ENCODE measurements around the gene UIMC1.
"Not testable (repeated sequence)": the region's sequence is repeated elsewhere in the genome, so short reads cannot be mapped to it uniquely, and the experiment has no call there.

UIMC1 gene

DNA sequence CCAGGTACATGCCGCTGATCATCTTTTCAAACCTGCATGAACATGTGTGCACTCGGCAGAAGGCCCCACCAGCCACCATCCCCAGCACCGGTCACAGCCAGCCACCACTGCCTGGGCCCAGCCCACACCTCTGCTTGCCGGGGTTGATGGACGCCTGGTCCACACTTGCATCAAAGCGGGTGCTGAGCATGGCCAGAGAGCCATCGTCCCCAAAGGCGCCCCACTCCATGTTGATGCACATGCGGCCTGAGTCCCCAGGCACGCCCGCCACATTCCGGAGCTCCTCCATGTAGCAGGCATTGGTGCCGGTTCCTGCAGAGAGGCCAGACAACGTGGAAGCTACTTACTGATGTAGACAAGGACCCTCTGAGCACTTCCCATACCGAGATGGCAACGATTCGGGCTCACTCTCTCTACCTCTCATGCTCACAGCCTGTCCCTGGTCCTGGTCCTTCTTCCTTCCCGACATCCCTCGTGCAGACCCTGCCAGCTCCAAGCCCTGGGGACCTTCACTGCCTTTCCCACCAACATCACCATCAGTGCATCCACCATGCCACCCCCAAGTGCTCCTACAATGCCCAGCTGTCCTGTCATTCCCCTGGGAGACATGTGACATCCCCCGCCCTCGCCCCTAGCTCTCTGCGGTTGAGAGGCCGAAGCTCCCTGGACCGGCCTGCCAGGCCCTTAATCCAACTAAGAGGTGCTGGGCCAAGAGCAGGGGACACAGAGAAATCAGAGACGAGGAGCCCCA is 124.6 kb downstream of the UIMC1 start:
- no peak for DNase-seq

DNA sequence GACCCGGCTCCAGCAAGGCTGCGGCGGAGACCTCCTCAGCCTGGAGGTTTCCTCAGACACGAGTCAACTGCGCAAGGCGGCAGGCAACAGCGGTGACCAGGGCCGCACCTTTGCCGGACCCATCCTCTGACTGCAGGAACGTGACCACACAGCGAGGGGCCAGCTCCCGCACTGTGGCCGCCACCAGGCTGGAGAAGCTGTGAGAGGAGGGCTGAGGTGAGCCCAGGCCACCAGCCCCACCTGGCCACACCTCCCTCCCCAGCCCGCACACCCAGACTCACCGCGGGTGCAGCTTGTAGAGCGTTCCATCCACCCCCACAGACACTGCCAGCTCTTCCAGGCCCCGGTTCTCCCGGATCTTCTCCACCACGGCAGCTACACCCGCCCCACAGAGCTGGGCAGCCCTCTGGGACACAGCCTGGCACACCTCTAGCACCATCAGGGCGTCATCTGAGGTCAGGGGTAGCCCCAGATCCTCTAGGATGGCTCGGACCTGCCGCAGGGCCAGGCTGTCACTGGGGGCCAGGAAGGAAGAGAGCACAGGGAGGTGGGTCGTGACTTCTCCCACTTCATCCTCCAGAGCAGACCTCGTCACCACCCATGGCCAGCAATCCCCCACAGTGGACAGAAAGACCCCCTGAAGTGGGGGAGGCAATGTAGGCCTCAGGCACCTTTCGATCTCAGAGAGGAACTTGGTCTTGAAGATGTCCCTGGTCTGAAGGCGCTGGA is 125.4 kb downstream of the UIMC1 start:
- DNase-seq, result no peak

DNA sequence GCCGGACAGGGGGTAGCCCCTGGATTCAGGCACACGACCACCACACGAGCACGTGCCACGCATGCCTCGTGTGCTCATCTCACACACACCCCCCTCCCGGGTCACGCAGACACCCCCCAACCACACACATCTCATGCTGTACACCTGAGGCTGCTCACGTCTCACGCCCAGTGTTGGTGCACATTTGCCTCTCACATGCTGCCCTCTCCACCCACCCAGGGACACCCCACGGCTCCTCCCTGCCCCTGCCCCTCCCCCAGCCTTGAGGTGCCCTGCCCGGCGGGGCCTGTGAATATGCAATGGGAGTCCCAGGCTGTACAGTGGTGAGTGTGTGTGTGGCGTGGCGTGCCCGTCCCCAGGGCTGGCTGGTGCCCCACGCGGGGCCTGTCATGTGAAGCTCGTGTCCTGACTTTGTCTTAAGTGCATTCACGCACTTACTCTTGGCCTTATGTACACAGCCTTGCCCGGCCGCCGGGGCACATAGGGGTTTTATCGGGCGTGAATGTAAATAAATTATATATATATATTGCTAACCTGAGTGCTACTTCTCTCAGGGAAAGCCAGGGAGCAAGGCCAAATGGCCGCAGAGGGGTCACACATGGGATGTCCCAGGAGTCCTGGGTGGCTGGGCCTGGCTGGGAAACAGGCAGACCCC is 126.1 kb downstream of the UIMC1 start:
- DNase-seq, result no peak

DNA sequence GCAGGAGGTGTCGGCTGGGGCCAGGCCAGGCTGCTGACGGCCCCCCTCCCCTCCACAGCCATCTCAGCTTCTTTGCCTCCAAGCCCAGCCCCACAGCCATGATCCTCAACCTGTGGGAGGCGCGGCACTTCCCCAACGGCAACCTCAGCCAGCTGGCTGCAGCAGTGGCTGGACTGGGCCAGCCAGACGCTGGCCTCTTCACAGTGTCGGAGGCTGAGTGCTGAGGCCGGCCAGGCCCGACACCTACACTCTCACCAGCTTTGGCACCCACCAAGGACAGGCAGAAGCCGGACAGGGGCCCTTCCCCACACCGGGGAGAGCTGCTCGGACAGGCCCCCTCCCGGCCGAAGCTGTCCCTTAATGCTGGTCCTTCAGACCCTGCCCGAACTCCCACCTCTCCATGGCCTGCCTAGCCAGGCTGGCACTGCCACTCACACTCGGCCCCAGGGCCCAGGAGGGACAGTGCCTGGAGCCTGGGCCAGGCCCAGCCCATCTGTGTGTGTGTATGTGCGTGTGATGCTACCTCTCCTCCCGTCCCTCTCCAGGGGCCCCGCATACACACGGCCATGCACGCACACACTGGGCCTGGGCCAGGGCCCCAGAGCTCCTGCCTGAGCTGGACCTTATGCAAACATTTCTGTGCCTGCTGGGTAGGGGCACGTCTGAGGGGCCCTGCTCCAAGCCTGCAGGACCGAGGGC is 126.8 kb downstream of the UIMC1 start:
- DNase-seq, result no peak

DNA sequence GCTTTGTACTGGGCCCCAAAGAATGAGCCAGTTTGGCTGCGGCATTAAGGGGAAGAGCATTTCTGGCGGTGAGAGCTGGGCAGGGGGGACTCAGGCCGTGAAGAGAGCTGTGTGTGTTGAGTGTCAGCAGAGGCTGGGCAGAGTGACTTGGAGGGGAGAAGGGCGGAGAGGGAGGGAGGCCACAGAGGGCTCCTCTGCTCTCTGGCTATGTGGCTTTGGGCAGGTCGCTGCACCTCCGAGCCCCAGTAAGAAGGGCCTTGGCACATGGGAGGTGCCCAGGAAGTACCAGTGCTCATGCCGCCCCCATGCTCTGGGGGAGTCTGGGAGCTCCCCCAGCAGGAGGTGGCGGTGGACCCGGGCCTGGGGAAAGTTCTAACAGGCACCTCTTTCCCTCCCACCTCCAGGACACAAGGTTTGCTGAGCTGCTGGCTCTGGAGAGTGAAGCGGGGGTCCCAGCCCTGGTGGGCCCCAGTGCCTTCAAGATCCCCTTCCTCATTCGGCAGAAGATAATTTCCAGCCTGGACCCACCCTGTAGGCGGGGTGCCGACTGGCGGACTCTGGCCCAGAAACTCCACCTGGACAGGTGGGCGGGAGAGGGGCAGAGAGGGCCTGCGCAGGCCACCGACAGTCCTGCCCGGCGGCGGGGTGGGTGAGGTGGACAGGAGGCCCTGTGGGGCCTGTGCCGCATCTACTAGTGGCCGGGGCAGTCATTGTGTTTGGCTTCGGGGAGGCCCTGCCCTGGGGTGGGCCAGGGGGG is 127.5 kb downstream of the UIMC1 start:
- no peak for DNase-seq

DNA sequence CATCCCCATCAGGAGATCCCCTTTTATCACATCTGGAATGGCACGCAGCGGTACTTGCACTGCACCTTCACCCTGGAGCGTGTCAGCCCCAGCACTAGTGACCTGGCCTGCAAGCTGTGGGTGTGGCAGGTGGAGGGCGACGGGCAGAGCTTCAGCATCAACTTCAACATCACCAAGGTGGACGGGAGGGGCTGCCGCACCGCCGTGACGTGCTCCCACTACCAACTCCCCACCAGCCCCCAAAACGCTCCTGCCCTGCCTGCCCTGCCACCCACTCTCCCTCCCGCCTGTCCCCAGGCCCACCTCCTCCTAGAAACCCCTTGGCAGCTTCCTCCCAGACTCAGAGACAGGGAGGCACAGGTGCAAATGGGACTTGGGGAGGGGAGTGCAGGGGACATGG is 128.1 kb downstream of the UIMC1 start:
- no peak for DNase-seq

DNA sequence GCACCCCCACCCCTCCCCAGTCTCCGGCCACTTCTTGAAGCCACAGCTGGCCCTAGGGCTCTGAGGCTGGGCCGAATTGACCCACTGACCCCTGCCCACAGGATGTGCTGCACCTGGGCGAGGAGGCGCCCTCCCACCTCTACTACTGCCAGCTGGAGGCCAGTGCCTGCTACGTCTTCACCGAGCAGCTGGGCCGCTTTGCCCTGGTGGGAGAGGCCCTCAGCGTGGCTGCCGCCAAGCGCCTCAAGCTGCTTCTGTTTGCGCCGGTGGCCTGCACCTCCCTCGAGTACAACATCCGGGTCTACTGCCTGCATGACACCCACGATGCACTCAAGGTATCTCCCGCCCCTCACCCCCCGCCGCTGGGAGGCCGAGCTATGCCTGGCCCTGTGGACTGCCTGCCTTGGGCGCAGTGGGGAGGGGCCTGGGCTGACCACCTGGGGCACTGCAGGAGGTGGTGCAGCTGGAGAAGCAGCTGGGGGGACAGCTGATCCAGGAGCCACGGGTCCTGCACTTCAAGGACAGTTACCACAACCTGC is 128.7 kb downstream of the UIMC1 start:
- no peak for DNase-seq

DNA sequence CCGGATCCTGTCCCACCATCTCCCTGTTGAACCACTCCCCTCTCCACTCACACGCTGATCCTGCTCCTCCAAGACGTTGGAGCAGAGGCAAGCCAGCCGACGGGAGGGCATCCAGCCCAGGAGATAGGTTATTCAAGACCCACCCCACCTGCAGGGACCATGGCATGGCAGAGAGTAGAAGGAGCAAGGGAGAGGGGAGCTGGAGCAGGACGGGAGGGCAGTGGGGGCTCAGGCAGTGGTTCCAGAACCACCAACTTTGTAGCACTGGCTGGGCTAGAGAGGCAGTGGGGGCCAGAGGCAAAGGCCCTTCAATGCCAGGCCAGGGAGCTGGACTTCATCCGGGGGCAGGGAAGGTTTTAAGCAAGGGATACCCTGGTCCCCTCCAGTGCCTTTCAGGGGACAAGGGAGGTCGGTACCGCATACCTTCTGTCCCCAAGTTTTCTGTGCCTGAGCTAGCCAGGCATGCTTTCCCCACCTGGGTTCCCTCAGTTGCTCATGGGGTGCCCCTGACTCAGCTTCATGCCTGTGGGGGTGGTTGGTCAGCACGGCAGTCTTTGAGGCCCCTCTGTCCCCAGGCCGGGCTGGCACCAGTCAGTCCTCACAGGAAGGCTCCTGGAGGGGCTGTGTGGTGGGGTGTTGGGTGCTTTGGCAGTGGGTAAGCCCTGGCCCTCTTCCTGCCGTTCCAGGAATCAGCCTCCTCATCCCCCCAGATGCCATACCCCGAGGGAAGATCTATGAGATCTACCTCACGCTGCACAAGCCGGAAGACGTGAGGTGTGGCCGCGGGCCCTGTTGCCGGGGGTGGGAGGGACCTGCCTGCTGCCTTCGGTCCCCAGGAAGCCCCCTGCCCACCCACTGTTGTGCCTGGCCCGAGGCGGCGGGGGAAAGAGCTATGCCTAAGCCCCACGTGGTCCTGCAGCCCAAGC is 129.8 kb downstream of the UIMC1 start:
- DNase-seq, result no peak

DNA sequence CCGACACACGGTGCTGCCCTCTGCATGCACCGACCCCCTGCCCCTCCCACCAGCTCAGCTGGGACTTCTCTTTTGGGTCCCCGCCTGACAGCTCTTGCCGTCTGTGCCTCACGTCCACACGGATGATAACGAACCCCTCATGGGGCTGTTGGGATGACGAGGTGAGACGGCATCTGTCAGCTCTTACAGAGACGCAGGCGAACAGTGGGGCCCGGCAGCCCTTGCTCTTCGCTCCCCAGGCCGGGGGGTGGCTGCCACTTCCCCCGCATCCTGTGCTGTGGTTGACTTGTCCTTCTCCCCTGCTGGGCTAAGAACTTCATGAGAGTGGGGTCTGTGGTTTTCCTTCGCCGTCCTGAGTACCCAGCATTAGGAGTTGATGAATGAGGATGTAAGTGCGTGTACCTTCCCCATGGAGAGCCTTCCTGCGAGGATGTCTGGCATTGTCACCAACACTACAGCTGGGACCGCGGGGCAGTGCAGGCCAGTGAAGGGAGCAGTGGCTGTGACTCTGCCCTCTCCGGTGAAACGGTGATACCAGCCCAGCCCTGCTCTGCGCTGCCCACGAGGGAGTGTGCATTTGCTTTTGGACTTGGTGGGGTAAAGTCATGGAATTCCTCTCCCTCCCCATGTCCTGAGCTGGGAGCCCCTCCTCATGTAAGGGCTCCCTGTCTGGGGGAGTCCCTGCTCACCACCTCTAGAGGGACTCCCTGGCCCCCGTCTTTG is 130.6 kb downstream of the UIMC1 start:
- DNase-seq, result no peak

DNA sequence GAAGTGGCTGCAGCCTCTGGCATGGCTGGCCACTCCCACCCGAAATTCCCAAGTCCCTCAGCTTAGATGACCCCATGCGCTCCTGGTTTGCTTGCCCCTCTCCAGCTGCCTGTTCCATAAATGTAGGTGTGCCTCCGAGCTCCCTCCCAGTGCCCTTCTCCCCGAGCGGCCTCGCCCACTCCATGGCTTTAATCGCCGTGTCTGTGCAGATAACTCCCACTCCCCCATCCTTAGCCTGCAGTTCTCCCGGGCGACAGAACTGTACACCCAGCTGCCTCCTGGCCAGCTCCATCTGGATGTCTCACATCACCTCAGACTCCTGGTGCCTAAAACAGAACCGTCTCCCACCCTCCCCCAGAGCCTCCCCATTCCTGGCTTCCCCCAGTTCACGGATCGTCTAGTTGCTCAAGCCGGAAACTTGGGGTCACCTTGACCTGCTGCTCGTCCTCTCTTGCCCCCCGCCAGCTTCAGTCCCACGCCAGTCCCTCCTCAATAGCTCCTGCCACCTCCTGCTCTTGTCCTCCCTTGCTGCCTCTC is 131.5 kb downstream of the UIMC1 start:
- no peak for DNase-seq

DNA sequence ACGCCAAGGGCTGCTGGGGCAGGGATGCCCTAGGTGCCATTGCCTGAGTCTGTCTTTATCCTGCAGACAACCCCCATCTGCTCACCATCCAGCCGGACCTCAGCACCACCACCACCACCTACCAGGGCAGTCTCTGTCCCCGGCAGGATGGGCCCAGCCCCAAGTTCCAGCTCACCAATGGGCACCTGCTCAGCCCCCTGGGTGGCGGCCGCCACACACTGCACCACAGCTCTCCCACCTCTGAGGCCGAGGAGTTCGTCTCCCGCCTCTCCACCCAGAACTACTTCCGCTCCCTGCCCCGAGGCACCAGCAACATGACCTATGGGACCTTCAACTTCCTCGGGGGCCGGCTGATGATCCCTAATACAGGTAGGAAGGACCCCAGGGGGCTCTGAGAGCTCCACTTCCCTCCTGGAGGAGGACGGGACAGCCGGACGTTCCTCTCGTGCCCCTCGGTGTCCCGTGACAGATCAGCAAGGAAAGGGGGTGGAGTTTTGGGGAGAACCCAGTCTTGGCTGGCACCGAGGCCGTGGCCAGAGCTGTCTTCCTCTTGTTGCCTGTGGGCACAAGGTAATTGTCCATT is 132.3 kb downstream of the UIMC1 start:
- DNase-seq, result no peak

DNA sequence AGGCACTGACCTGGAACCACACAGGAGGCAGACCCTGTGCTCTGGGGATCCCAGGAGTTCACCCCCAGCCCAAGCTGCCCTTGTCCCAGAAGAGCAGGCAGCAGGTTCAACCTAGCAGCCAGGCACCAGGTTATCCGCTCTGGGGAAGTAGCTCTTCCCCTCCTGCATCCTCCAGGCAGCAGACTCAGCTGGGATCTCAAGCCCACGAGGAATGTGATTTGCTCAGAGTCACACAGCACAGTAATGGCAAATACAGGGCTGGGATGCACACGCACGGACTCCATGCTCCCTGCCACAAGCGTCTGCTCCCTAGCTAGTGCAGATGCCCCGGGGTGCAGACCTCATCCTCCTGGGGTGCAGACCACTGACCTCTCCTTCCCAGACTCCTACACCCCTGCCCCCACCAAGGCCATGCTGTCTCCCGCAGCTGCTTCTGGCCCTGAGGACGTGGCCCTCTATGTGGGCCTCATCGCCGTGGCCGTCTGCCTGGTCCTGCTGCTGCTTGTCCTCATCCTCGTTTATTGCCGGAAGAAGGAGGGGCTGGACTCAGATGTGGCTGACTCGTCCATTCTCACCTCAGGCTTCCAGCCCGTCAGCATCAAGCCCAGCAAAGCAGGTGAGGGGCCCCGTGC is 132.9 kb downstream of the UIMC1 start:
- no peak for DNase-seq

DNA sequence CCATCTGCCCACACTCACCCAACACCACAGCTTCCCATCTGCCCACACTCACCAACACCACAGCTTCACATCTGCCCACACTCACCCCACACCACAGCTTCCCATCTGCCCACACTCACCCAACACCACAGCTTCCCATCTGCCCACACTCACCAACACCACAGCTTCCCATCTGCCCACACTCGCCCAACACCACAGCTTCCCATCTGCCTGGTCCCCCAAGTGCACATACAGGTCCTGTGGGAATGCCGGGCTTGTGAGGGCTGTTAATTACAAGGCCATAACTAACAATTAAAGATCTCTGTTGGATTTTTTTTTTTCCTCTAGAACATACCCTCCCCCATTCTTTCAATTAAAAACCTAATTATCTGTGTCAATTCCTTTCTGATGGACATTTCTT is 133.6 kb downstream of the UIMC1 start:
- DNase-seq, result not testable (repeated sequence)

DNA sequence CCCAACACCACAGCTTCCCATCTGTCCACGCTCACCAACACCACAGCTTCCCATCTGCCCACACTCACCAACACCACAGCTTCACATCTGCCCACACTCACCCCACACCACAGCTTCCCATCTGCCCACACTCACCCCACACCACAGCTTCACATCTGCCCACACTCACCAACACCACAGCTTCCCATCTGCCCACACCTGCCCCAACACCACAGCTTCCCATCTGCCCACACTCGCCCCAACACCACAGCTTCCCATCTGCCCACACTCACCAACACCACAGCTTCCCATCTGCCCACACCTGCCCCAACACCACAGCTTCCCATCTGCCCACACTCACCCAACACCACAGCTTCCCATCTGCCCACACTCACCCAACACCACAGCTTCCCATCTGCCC is 134.0 kb downstream of the UIMC1 start:
- DNase-seq, result not testable (repeated sequence)

DNA sequence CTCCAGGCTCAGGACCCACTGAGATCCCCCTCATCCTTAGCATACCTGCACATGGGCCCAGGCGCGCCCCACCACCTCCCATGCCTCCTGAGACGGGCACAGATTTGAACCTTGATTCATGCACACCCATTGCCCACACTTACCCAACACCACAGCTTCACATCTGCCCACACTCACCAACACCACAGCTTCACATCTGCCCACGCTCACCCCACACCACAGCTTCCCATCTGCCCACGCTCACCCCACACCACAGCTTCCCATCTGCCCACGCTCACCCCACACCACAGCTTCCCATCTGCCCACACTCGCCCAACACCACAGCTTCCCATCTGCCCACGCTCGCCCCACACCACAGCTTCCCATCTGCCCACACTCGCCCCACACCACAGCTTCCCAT is 135.9 kb downstream of the UIMC1 start:
- DNase-seq, result not testable (repeated sequence)

DNA sequence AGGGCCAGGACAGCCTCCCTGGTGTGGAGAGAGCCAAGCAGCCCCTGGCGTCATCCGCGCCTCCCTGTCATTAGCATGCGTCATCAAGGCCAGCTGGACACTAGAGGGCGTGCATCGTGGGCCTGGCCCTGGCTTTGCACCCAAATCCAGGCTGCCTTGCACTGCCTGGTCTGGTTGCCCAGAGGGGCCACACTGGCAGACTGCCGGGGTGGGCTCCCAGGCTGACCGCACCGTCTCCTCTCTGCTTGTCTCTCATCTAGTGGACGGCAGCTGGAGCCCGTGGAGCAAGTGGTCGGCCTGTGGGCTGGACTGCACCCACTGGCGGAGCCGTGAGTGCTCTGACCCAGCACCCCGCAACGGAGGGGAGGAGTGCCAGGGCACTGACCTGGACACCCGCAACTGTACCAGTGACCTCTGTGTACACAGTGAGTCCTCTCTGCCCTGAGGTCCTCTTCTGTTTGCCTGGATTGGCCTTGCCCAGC is 136.4 kb downstream of the UIMC1 start:
- DNase-seq, result no peak

DNA sequence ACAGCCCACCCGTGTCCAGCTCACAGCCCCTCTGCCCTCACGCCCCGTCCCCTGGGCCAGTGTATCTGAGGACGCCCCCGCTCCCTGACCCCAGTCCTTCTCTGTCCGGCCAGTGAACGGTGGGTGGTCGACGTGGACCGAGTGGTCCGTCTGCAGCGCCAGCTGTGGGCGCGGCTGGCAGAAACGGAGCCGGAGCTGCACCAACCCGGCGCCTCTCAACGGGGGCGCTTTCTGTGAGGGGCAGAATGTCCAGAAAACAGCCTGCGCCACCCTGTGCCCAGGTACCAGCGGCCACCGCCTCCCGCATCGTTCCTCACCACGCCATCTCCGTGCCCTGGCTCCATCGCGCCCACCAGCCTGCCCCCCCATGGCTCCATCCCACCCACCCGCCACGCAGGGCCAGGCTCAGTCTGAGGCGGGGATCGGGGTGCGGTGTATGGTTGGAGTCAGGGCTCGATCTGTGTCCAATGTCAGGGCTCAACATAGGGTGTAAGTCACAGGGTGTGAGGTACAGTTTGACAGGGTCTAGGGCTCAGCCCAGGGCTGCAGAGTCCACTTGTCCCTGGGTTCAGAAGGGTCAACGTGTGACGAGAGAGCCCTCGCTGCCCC is 137.0 kb downstream of the UIMC1 start:
- no peak for DNase-seq

DNA sequence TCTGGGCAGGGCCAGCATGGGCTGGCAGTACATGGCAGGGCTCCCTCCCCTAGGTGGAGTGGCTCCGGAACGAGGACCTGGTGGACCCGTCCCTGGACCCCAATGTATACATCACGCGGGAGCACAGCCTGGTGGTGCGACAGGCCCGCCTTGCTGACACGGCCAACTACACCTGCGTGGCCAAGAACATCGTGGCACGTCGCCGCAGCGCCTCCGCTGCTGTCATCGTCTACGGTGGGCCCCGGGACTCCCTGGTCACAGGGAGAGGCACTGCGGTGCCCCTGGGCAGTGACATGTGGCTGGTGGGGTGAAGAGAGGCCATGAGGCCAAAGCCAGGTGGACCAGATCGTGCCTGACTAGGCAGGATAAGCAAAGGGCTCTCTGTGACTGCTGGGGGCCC is 137.8 kb downstream of the UIMC1 start:
- DNase-seq, result no peak

DNA sequence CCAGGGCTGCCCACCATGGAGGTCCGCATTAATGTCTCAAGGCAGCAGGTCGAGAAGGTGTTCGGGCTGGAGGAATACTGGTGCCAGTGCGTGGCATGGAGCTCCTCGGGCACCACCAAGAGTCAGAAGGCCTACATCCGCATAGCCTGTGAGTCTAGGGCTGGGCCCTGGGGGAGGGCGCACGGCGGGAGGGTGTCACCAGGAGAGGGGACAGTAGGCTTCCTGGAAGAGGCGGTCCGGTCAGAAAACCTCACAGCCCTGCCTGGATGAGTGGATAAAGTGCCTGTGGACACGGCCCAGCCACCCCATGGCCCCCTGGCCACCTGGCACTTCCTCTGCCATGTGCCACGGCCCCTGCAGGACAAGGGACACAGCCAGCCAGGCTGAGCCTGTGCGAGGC is 138.5 kb downstream of the UIMC1 start:
- no peak for DNase-seq

Measured in activated CD8-positive, alpha-beta memory T cell treated with anti-CD3 and anti-CD28 coated beads for 24 hours (primary cell).